ENCODE results near the gene OBSCN. TPM values are rescaled to one million over a fixed set of nuclear protein-coding genes. Genes with fewer than 3 reads are reported as not detected.

OBSCN gene
- total and polyA plus RNA-seq, 2 experiments from 2014 or later = 1.1 to 5.2 TPM

DNA sequence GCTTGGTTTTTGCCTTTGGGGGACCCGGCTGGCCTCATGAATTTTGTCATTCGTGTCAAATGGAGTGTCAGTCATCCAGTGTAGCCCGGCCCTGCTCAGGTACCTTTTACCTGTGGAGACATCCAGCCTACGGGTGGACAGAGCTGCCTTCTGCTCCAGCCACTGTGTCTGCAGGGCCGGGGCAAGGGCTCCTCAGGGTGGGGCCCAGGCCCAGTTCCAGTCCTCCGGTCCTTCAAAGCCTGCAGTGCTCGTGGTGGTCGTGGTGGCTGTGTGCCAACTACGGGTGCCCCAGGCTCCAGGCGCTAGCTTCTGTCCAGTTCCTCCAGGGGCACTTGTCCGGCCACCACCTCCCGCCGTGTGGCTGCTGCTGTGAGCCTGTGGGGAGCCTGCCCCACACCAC, 144.0 kb downstream of the OBSCN start:
- Histone ChIP-seq H3F3A (ENCODE audit: insufficient read depth) (no peaks in the 10 kb centered on the region), H3K9ac (no peak overlapping the region), H3K9me2 (ENCODE audit: insufficient read depth) (no peaks in the 10 kb centered on the region), H3K27ac (no peak overlapping the region), H2AFZ (no peak overlapping the region), H3K36me3 (ENCODE audit: low read depth) (no peaks in the 10 kb centered on the region), H3K27me3 (replicated peaks; ENCODE audit: insufficient read depth) (no peaks in the 10 kb centered on the region), H3K4me3 (no peak overlapping the region), H3K9me3 (ENCODE audit: low read depth) (no peaks in the 10 kb centered on the region), H4K20me1 (ENCODE audit: insufficient read depth) (no peaks in the 10 kb centered on the region), H3K4me2 (ENCODE audit: unreplicated experiment) (no peak overlapping the region), H3K79me2 (ENCODE audit: insufficient read depth) (no peaks in the 10 kb centered on the region), H3K4me1 (ENCODE audit: insufficient read depth) (no peaks in the 10 kb centered on the region)
- no peak for DNase-seq
- TF ChIP-seq EZH2phosphoT487 (IDR thresholded peaks at IDR 0.05; ENCODE audit: insufficient read depth, low read depth) (no peak), EZH2 (IDR thresholded peaks at IDR 0.05; ENCODE audit: insufficient read depth, poor library complexity, severe bottlenecking) (no peak)
- in situ Hi-C loops (cut with MboI) = no loop called here
- 51 to 61% methylated on average over 13 of the region's 13 CpGs for WGBS, 2 experiments (ENCODE audit: low coverage in 1 of 2, low lambda C conversion rate in 2 of 2, missing lambda C conversion rate in 2 of 2)

DNA sequence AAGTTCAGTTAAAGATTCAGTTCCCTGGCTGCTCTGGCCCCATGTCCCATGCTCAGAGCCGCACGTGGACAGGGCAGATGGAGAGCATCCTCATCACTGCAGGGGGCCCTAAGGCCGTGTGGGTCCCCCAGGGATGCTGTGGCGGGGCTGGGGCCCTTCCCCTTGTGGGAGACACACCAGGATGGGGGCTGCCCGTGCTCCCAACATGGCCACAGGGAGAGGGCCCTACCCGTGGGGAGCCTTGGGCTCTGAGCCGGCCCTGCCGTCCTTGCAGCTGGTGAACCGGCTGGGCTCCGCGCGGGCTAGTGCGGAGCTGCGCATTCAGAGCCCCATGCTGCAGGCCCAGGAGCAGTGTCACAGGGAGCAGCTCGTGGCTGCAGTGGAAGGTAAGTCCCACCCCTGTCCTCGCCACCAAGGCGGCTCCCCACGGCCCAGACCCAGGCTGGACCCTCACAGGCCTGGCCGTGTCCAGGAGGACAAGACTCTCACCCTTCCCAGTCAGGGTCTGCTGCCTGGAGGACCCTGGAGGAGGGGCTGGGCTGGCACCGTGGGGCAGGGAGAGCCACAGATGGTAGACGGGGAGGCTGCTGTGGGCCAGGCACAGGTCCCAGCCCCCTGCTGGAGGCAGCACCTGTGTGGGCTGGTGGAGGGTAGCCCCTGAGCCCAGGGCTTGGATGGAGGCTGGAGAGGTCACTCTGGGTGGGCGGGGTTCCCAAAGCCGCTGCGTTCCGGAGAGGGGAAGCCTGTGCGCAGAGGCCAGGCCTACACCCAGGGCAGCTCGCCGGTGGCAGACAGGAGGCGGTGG, 145.0 kb downstream of the OBSCN start:
- Histone ChIP-seq H3K9me2 (ENCODE audit: insufficient read depth) (no peaks in the 10 kb centered on the region), H3K27ac (no peak overlapping the region), H3K79me2 (ENCODE audit: insufficient read depth) (no peaks in the 10 kb centered on the region), H3K9me3 (ENCODE audit: low read depth) (no peaks in the 10 kb centered on the region), H3K36me3 (ENCODE audit: low read depth) (no peaks in the 10 kb centered on the region), H3K4me1 (ENCODE audit: insufficient read depth) (no peaks in the 10 kb centered on the region), H2AFZ (no peak overlapping the region), H4K20me1 (ENCODE audit: insufficient read depth) (no peaks in the 10 kb centered on the region), H3K9ac (no peak overlapping the region), H3K4me3 (no peak overlapping the region), H3F3A (ENCODE audit: insufficient read depth) (no peaks in the 10 kb centered on the region), H3K4me2 (ENCODE audit: unreplicated experiment) (no peak overlapping the region), H3K27me3 (replicated peaks; ENCODE audit: insufficient read depth) (no peaks in the 10 kb centered on the region)
- TF ChIP-seq EZH2phosphoT487 (IDR thresholded peaks at IDR 0.05; ENCODE audit: insufficient read depth, low read depth) (no peak), EZH2 (IDR thresholded peaks at IDR 0.05; ENCODE audit: insufficient read depth, poor library complexity, severe bottlenecking) (no peak)
- WGBS, 2 experiments (ENCODE audit: low coverage in 1 of 2, low lambda C conversion rate in 2 of 2, missing lambda C conversion rate in 2 of 2) = 68 to 69% methylated on average over 27 to 28 of the region's 29 CpGs
- DNase-seq = no peak
- in situ Hi-C loops (cut with MboI) = no loop called here

DNA sequence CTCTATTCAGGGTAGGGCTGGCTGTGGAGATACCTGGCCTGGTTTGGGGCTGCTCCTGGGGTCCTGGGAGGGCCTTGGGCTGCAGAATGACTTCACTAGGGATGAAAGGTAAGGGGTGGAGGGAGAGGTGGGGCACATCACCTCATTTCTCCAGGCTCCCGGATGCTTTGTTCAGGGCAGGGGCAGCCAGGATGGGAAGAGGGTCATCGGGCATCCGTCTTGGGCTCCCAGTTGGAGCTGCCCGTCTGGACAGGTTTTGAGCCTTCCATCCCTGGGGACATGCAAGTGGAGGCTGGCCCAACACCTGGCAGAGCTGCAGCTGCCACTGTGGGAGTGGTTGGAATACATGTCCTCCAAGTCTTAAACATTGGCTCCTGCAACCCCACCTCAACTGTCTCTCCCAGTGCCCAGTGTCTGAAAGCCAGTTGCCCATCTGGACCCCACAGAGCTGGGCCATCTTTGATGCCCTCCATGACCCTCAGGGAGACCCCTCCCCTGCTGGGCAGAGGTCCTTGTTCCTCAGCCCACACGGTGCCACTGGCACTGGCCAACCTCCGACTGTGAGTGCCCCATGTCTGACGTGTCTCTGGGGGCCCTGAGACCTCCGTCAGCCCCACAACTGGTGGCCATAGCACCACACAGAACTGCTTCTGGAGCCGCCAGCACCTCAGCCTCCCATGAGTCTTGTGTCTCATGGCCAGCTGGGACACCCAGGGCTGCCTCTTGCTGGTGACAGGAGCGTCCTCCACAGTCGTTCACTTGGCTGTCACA, 145.9 kb downstream of the OBSCN start:
- no peak overlapping the region for H3K4me3 ChIP-seq
- WGBS, 2 experiments (ENCODE audit: low coverage in 1 of 2, low lambda C conversion rate in 2 of 2, missing lambda C conversion rate in 2 of 2) = 54 to 55% methylated on average over 11 of the region's 11 CpGs
- DNase-seq = no peak
- no peaks in the 10 kb centered on the region for H3F3A ChIP-seq (ENCODE audit: insufficient read depth)
- in situ Hi-C loops (cut with MboI) = no loop called here
- H3K4me1 ChIP-seq (ENCODE audit: insufficient read depth) = no peaks in the 10 kb centered on the region
- TF ChIP-seq EZH2 (IDR thresholded peaks at IDR 0.05; ENCODE audit: insufficient read depth, poor library complexity, severe bottlenecking) (no peak), EZH2phosphoT487 (IDR thresholded peaks at IDR 0.05; ENCODE audit: insufficient read depth, low read depth) (no peak)
- H2AFZ ChIP-seq = no peak overlapping the region
- no peaks in the 10 kb centered on the region for H3K36me3 ChIP-seq (ENCODE audit: low read depth)
- H3K9ac ChIP-seq = no peak overlapping the region
- no peaks in the 10 kb centered on the region for H3K79me2 ChIP-seq (ENCODE audit: insufficient read depth)
- no peaks in the 10 kb centered on the region for H3K27me3 ChIP-seq (replicated peaks; ENCODE audit: insufficient read depth)
- no peaks in the 10 kb centered on the region for H3K9me2 ChIP-seq (ENCODE audit: insufficient read depth)
- H3K27ac ChIP-seq = no peak overlapping the region
- no peaks in the 10 kb centered on the region for H3K9me3 ChIP-seq (ENCODE audit: low read depth)
- no peak overlapping the region for H3K4me2 ChIP-seq (ENCODE audit: unreplicated experiment)
- no peaks in the 10 kb centered on the region for H4K20me1 ChIP-seq (ENCODE audit: insufficient read depth)

DNA sequence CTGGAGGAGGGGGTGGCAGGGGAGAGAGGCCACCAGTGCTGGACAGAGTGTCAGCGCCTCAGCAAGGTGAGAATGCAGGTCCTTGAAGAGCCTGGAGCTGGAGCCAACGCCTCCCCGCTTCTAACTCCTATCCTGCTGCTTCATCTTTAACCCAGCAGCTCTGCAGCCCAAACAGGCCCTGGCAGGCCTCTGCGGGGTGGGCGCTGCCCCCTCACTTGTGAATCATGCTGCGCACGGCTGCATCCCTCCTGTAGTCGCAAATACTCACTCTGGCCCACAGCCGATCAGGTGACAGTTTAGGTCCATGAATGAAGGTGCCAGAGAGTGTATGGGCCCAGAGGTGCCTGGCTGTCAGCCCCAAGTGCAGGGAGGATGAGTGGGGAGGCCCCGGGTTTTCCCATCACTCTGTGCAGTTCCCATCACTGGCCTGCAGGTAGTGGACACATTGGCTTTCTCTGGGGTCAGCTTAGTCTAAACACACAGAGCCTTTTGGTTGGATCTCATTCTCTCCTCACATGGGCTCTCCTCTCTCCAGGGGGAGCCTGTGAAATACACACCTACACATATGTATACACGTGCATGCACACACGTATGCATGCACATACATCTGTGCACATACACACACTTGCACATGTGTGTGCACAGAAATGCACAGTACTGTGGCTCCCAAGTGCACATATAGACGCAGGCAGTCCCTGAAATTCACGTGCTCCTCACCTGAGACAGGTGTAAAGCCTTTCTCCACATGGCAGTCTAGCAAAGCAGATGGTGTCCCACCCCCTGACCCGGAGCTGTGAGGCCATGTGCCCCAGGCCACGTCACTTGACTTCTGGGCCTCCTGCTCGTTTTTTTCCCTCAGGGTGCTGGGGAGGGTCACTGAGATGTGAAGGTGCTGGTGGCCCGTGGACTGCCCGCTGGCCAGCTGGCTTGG, 146.8 kb downstream of the OBSCN start:
- H3K27ac ChIP-seq = no peak overlapping the region
- no peaks in the 10 kb centered on the region for H3K79me2 ChIP-seq (ENCODE audit: insufficient read depth)
- no peaks in the 10 kb centered on the region for H3K9me2 ChIP-seq (ENCODE audit: insufficient read depth)
- H3K9ac ChIP-seq = no peak overlapping the region
- no peak overlapping the region for H2AFZ ChIP-seq
- H3F3A ChIP-seq (ENCODE audit: insufficient read depth) = no peaks in the 10 kb centered on the region
- H3K36me3 ChIP-seq (ENCODE audit: low read depth) = no peaks in the 10 kb centered on the region
- in situ Hi-C loops (cut with MboI) = no loop called here
- H4K20me1 ChIP-seq (ENCODE audit: insufficient read depth) = no peaks in the 10 kb centered on the region
- no peak for DNase-seq
- no peak for TF ChIP-seq EZH2 (IDR thresholded peaks at IDR 0.05; ENCODE audit: insufficient read depth, poor library complexity, severe bottlenecking)
- TF ChIP-seq EZH2phosphoT487 (IDR thresholded peaks at IDR 0.05; ENCODE audit: insufficient read depth, low read depth) = no peak
- no peak overlapping the region for H3K4me2 ChIP-seq (ENCODE audit: unreplicated experiment)
- H3K4me3 ChIP-seq = no peak overlapping the region
- H3K9me3 ChIP-seq (ENCODE audit: low read depth) = no peaks in the 10 kb centered on the region
- 63 to 67% methylated on average over 19 of the region's 19 CpGs for WGBS, 2 experiments (ENCODE audit: low coverage in 1 of 2, low lambda C conversion rate in 2 of 2, missing lambda C conversion rate in 2 of 2)
- no peaks in the 10 kb centered on the region for H3K27me3 ChIP-seq (replicated peaks; ENCODE audit: insufficient read depth)
- H3K4me1 ChIP-seq (ENCODE audit: insufficient read depth) = no peaks in the 10 kb centered on the region
